ENCODE measurements around the gene FYN.

Gene FYN

GRCh38 chr6:111758608-111759329, 114.5 kb downstream of the FYN start:
- ChIA-PET POLR2A (no interaction called here), CTCF (no interaction called here)
- TF ChIP-seq ZNF384 (IDR thresholded peaks at IDR 0.05), result no peak
- TF ChIP-seq TARDBP (IDR thresholded peaks at IDR 0.05), result no peak
- no peak for TF ChIP-seq SUZ12 (IDR thresholded peaks at IDR 0.05)
- TF ChIP-seq ELF4 (IDR thresholded peaks at IDR 0.05), result no peak
- TF ChIP-seq LEF1 (IDR thresholded peaks at IDR 0.05; ENCODE audit: borderline replicate concordance), result no peak
- TF ChIP-seq CTBP1 (IDR thresholded peaks at IDR 0.05; ENCODE audit: borderline replicate concordance), result no peak
- TF ChIP-seq NFRKB (IDR thresholded peaks at IDR 0.05), result no peak
- TF ChIP-seq FOXA1 (IDR thresholded peaks at IDR 0.05), result no peak
- TF ChIP-seq FOXM1 (IDR thresholded peaks at IDR 0.05; ENCODE audit: borderline replicate concordance), result no peak
- no peak for TF ChIP-seq BHLHE40 (IDR thresholded peaks at IDR 0.05; ENCODE audit: borderline replicate concordance)
- DNase-seq (ENCODE audit: extremely low spot score), result no peak

GRCh38 chr6:111757342-111757741, 115.9 kb downstream of the FYN start:
- TF ChIP-seq LEF1 (IDR thresholded peaks at IDR 0.05; ENCODE audit: borderline replicate concordance) (no peak), HDGF (IDR thresholded peaks at IDR 0.05; ENCODE audit: borderline replicate concordance) (no peak), NFRKB (IDR thresholded peaks at IDR 0.05) (no peak), ELF4 (IDR thresholded peaks at IDR 0.05) (no peak), FOXM1 (IDR thresholded peaks at IDR 0.05; ENCODE audit: borderline replicate concordance) (no peak), ZNF384 (IDR thresholded peaks at IDR 0.05) (no peak), ARNT (IDR thresholded peaks at IDR 0.05) (no peak), FOXK2 (IDR thresholded peaks at IDR 0.05) (no peak), CTBP1 (IDR thresholded peaks at IDR 0.05; ENCODE audit: borderline replicate concordance) (no peak), SUZ12 (IDR thresholded peaks at IDR 0.05) (no peak), L3MBTL2 (conservative IDR thresholded peaks at IDR 0.05) (no peak), SP1 (IDR thresholded peaks at IDR 0.05) (no peak), TARDBP (IDR thresholded peaks at IDR 0.05) (no peak), BHLHE40 (IDR thresholded peaks at IDR 0.05; ENCODE audit: borderline replicate concordance) (no peak), FOXA1 (IDR thresholded peaks at IDR 0.05) (no peak)
- TF ChIP-seq, protein P1, sequence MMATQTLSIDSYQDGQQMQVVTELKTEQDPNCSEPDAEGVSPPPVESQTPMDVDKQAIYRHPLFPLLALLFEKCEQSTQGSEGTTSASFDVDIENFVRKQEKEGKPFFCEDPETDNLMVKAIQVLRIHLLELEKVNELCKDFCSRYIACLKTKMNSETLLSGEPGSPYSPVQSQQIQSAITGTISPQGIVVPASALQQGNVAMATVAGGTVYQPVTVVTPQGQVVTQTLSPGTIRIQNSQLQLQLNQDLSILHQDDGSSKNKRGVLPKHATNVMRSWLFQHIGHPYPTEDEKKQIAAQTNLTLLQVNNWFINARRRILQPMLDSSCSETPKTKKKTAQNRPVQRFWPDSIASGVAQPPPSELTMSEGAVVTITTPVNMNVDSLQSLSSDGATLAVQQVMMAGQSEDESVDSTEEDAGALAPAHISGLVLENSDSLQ (IDR thresholded peaks at IDR 0.05), result no peak
- POLR2A ChIA-PET, result no interaction called here
- no peak for DNase-seq (ENCODE audit: extremely low spot score)
- CTCF ChIA-PET, result no interaction called here

- ChIA-PET CTCF (no interaction called here), POLR2A (no interaction called here)
- TF ChIP-seq CTBP1 (IDR thresholded peaks at IDR 0.05; ENCODE audit: borderline replicate concordance), result no peak
- TF ChIP-seq SP1 (IDR thresholded peaks at IDR 0.05), result no peak
- TF ChIP-seq, protein P1 (IDR thresholded peaks at IDR 0.05), result no peak
- TF ChIP-seq ZNF384 (IDR thresholded peaks at IDR 0.05), result no peak
- no peak for TF ChIP-seq NFRKB (IDR thresholded peaks at IDR 0.05)
- no peak for TF ChIP-seq L3MBTL2 (conservative IDR thresholded peaks at IDR 0.05)
- TF ChIP-seq FOXM1 (IDR thresholded peaks at IDR 0.05; ENCODE audit: borderline replicate concordance), result no peak
- no peak for TF ChIP-seq FOXK2 (IDR thresholded peaks at IDR 0.05)
- TF ChIP-seq ELF4 (IDR thresholded peaks at IDR 0.05), result no peak
- TF ChIP-seq BHLHE40 (IDR thresholded peaks at IDR 0.05; ENCODE audit: borderline replicate concordance), result no peak
- no peak for TF ChIP-seq HDGF (IDR thresholded peaks at IDR 0.05; ENCODE audit: borderline replicate concordance)
- TF ChIP-seq SUZ12 (IDR thresholded peaks at IDR 0.05), result no peak
- no peak for TF ChIP-seq FOXA1 (IDR thresholded peaks at IDR 0.05)
- TF ChIP-seq LEF1 (IDR thresholded peaks at IDR 0.05; ENCODE audit: borderline replicate concordance), result no peak
- DNase-seq (ENCODE audit: extremely low spot score), result no peak
Observed at GRCh38 chr6:111754423-111754822, 118.8 kb downstream of the FYN start.

DNA sequence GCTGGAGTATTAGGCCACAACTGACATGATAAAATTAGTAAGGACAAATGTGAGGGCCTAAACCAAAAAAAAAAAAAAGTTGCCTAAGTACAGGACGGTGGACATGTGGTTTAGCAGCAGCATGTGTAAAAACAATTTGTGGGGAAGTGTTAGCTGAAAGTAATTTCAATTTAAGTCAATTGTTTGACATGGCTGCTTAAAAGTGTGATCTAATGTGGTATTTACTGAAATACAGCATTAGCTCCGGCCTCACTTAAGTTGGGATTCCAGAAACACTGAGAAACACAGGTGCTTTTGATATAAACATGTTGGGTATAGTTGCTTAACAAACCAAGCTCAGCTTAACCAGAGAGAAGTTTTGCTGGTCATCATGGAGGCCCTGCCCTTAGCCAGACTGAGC, 119.7 kb downstream of the FYN start:
- no peak for DNase-seq (ENCODE audit: extremely low spot score)
- CTCF ChIA-PET, result no interaction called here
- POLR2A ChIA-PET, result no interaction called here
- TF ChIP-seq SUZ12 (IDR thresholded peaks at IDR 0.05), result no peak
- TF ChIP-seq NFRKB (IDR thresholded peaks at IDR 0.05), result no peak
- TF ChIP-seq ELF4 (IDR thresholded peaks at IDR 0.05), result no peak
- no peak for TF ChIP-seq LEF1 (IDR thresholded peaks at IDR 0.05; ENCODE audit: borderline replicate concordance)
- TF ChIP-seq HDGF (IDR thresholded peaks at IDR 0.05; ENCODE audit: borderline replicate concordance), result no peak

GRCh38 chr6:111752476-111752875, 120.8 kb downstream of the FYN start:
- CTCF ChIA-PET, result interaction anchor here (0.5 to 1.5 kb wide), 3 partner anchors 277 to 496 kb away, joined by 3 read pairs; no protein-coding TSS in a partner anchor

DNA sequence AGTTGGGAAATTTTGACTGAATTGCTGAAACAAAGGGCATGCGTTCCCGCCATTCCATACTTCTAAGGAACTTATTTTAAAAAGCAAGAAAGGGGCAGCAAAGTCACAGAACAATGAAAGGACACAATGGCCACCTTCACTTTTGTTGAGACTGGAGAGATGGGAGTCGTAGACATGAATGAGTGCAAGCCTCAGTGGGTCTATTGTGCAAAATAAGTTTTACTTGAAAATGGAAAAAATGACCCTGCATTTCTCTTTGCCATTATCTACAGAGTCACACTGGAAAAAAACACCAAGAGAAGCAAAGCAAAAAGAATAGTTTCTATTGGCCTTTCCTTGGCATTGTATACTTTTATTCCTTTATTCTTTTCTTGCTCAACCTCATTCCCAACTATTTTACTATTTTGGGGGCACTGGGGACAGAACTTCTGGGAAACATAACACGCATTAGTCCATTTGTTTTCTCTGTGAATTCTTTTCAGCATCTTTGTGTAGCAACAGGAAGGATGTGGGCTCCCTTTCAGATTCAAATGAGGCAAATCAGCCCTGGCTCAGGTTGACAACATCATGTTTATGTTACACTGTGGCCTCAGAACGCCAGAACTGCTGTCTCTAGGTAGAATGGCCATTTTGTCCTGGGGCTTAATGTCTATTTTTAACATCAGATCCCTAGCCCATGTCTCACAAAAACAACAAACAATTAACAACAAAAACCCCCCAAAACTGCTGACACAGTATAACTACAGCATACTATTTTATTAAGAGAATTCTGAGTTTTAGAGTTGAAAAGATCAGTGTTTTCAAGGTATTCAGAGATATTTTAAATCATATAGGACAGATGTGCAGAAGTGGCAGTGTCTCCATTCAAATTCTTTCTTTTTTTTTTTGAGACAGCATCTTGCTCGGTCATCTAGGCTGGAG, 122.2 kb downstream of the FYN start:
- TF ChIP-seq FOXK2 (IDR thresholded peaks at IDR 0.05) (no peak), HDGF (IDR thresholded peaks at IDR 0.05; ENCODE audit: borderline replicate concordance) (no peak), ARNT (IDR thresholded peaks at IDR 0.05) (no peak), LEF1 (IDR thresholded peaks at IDR 0.05; ENCODE audit: borderline replicate concordance) (no peak), ZNF384 (IDR thresholded peaks at IDR 0.05) (no peak)
- ChIA-PET CTCF (interaction anchor here (0.7 kb wide), 2 partner anchors 52 to 166 kb away, joined by 3 to 4 read pairs; no protein-coding TSS in a partner anchor), POLR2A (no interaction called here)
- DNase-seq (ENCODE audit: extremely low spot score), result no peak

More at GRCh38 chr6:111752476-111752875, 120.8 kb downstream of the FYN start:
- POLR2A ChIA-PET, result no interaction called here
- no peak for DNase-seq (ENCODE audit: extremely low spot score)
- TF ChIP-seq TARDBP (IDR thresholded peaks at IDR 0.05) (no peak), LEF1 (IDR thresholded peaks at IDR 0.05; ENCODE audit: borderline replicate concordance) (no peak), ELF4 (IDR thresholded peaks at IDR 0.05) (no peak), HDGF (IDR thresholded peaks at IDR 0.05; ENCODE audit: borderline replicate concordance) (no peak), CTBP1 (IDR thresholded peaks at IDR 0.05; ENCODE audit: borderline replicate concordance) (no peak), FOXK2 (IDR thresholded peaks at IDR 0.05) (no peak), BHLHE40 (IDR thresholded peaks at IDR 0.05; ENCODE audit: borderline replicate concordance) (no peak), NFRKB (IDR thresholded peaks at IDR 0.05) (no peak)
